GM18873 (cell line): ENCODE results near the gene LGR5.
"Not testable (repeated sequence)": the region's sequence is repeated elsewhere in the genome, so short reads cannot be mapped to it uniquely, and the experiment has no call there.

Source experiments
- ATAC-seq: cut with Tn5 transposase; IDR thresholded peaks from one replicate; pipeline ENCODE4 v1.9.1; 2021; ENCODE audit warnings: mild to moderate bottlenecking, moderate library complexity, moderate number of reproducible peaks; ENCODE audit not compliant: unreplicated experiment, low FRiP score

The LGR5 gene

GRCh38 chr12:71472441-71472911 lies 32.9 kb downstream of the LGR5 start:
- ATAC-seq = no peak

DNA sequence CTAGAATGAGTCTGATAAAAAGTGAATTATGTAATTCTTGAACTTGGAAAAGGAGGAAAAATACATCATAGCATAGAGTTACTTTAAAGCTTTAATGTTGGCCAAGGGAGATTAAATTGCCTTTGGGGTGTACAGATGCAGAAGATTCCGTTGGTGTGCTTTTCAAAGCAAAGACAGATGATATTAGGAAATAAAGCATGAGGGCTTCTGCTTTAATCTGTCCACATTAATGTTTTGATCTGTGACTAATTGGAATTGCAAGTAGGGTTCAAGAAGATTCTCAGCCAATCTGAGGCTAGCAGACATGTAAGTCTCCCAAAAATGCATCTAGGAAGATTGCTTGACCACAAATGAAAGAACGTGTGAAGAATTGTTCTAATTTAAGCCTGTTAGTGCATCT lies 35.2 kb downstream of the LGR5 start:
- no peak for ATAC-seq

DNA sequence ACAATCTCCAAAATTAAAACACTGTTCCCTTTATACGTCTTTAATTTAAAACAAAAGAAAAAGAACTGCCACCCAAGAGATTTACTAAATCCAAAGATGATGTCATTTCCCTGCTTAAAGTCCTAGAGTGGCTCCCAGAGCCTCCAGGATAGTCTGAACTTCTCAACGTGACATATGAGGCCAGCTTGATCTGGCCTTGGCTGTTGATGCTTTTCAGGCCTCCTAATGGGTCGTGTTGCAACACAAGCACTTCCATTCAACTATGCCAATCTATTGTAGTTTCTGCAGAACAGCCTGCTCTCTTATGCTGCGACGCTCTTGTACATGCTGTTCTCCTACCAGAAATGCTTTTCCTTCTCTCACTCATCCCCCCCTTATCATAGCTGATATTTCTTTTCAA lies 35.7 kb downstream of the LGR5 start:
- ATAC-seq = no peak

DNA sequence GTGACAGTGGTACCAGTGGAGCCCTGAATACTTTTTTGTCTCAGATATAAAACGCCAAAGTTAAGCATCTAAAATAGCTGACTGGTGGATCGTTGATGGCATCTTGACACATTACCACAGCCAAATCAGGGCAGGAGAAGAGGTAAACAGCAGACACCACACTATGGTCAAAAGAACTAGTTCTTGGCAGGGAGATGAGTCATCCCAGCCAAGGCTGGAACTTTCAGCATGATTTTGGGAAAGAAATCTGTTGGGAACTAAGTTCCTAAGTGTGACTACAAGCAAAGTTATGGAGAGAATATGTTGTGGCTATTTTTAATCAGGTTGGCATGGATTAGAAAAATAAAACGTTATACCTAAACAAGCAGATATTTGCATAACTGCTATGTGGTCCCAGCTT lies 36.9 kb downstream of the LGR5 start:
- ATAC-seq = no peak

GRCh38 chr12:71477609-71478008 lies 38.0 kb downstream of the LGR5 start:
- ATAC-seq = no peak

DNA sequence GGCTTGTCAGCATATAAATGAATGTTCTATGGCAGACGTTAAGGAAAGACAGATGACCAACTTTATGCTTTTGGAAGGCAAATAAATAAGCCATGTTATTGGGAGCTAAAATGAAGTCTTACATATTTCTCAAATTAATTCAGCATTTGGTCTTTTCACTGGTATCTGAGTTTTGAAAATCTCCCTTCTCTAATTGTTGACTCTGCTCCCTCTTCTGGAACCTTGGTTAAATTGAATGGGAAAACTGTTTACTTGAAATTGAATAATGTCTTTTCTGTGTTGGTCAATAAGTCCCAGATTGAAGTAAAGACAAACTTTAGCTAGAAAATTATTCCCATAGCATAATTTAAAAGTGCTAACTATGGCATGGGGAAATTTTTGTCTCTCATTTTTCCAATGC lies 38.7 kb downstream of the LGR5 start:
- no peak for ATAC-seq

GRCh38 chr12:71484272-71484905 lies 44.8 kb downstream of the LGR5 start:
- no peak for ATAC-seq

GRCh38 chr12:71490844-71491243 lies 51.2 kb downstream of the LGR5 start:
- ATAC-seq = not testable (repeated sequence)

DNA sequence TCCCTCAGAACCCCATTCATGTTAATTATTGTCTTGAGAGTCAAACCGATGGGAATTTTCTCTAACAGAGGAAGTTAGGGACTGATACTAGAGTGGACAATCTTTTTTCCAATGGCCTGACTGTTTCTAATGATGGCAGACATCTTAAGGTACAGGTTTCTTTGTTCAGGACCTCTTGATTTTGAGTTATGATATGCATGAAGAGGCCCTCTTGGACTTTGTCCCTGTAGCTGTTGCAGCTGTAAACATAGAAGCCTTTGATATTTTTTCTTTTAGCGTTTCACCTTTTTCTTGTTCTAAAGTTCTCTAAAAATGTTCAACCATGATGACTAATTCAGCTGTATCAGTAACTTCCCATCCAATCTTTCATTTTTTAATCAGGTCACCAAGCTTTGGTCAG lies 53.0 kb downstream of the LGR5 start:
- ATAC-seq = no peak

DNA sequence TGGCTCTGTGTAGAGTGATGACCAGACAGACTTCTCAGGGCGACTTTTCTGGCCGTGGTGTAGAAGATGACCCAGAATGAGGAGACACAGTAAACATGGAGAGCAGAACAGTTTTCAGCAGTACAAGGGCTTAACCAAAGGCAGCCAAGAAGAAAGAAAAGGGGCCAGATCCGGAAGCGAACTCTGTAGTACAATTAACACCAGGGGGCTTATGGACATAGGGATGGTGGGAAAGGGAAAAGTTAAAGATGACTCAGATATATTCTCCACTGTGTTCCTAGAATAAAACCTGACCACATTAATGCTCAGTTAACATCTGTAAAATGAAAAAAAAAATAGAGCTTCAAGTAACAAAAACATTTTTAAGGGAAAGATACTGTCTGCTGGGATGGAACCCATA lies 60.2 kb downstream of the LGR5 start:
- ATAC-seq = no peak

DNA sequence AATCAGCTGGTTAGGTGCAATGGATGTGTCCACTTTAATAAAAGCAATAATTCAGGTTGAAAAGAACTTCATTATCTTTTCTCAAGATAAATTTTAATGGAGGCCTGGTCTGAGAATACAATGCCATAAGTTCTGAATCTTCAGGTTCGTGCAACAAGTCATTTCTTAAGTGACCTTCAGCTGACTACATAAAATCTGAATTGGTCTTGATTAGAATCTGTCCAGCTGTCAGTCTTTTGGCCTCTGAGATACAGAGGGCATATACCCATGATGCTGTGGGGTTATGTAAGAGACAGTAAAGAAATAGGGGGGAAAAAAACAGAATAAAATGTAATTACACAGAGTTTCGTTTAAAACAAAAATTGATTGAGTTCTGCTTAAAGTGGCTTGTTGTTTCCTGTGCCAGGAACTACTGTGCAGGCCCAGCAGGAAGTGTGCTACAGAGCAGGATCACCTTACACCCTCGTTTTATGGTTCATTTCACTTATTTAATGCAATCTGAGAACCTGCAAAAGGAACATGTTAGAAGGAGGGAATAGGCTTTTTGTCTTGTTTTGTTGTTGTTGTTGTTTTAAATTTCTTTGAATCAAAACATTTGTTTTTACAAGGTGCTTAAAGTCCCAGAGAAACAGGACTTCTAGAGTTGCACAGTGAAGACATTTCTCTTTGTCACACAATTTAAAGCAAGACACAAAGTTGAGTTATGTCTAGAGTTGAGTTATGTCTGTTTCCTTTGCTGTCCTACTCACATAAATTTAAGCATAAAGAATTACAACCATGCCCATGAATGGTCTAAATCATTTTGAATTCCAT lies 64.2 kb downstream of the LGR5 start:
- ATAC-seq = no peak

DNA sequence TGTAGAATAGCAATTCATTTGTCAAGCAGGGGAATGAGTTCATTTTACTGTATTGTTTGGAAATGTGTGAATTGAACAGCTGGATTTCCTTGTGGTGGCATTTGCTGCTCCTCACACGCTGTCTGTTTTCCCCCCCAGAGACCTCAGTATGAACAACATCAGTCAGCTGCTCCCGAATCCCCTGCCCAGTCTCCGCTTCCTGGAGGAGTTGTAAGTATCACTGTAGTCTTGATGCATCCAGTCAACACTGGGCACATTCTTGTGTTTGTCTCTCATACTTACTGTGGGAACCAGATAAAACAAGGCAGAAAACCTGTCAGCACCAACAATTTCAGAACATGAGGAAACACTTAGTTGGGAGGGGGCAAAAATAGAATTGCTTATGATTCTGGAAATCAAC lies 64.9 kb downstream of the LGR5 start:
- ATAC-seq = no peak

GRCh38 chr12:71509705-71510104 lies 70.1 kb downstream of the LGR5 start:
- ATAC-seq = no peak

DNA sequence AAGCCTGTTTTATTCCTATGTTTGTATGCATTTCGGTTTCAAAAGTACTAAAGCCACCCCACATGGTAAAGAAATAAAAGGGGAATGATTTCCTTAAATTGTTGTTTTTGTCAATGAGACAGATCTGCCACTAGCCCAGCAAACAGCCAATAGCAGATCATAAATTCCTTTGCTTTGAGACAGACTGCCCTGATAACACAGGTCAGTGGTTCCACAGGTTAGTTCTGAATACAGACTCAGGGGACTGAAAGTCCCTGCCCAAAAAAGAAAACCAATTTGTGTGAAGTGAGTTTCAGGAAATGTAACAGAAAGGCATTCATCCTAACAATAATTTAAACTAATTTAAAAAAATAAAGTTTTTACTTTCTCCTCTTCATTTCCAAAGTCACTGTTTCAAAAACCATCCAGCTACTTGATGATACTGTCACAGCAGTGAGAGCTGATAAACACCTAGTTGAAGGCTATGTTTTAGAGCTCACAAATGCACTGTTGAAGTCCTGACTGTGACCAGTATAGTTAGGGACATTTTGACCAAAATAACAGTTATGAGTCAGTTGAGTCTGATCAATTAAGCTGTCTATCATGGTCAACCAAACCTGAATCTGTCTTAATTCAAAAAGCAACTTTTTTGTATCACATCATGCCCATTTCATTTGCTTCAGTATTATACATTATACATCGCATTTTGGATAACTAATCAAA lies 77.7 kb downstream of the LGR5 start:
- ATAC-seq = no peak

- no peak for ATAC-seq
Observed at GRCh38 chr12:71521125-71521524, 81.5 kb downstream of the LGR5 start.

- no peak for ATAC-seq
Observed at GRCh38 chr12:71524626-71525025, 85.0 kb downstream of the LGR5 start.

DNA sequence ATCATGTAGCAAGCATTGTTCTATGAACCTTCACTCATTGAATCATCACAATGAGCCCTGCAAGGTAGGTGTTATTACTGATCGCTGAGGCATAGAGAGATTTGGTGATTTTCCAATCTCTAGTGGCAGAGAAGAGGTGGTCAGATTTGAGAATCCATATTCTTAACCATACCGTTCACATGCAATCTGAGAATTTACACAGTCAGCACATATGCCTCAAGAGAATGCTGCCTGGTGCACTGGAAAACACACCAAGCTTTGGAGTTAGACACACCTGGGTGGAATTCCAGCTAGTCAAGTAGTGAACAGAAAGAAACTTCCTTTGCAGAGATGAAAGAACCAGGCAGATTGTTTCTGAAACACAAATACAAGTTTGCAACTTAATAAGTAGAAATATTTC lies 94.1 kb downstream of the LGR5 start:
- ATAC-seq = no peak

DNA sequence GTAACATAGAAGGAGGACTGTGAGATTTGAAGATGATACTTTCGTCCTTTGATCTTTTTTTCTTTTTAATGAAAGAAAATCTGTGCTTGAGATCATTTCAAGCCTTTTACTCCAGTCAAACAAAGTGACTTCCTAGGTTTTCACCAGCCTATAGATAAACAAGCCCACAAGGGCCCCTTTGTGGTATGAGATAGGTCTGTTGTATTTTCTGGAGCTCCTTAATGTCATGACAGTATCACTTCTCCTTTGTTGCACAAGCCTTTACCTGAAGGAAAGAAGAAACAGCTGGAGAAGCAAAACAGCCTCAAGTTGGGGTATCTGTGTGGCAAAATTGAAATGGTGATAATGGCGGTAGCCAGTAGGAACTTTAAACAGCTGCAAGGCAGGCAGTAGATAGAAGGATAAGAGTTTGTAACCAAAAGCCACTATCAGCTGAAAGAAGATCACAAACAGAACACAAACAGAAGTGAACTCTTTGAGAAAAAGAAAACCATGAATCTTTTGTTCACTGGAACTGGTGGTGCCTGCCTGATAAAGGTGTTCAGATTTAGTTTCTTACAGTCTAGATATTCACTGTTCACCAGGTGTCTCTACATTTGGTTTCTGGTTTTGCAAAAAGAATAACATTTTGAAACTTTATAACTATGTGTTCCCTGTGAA lies 96.8 kb downstream of the LGR5 start:
- ATAC-seq = no peak

DNA sequence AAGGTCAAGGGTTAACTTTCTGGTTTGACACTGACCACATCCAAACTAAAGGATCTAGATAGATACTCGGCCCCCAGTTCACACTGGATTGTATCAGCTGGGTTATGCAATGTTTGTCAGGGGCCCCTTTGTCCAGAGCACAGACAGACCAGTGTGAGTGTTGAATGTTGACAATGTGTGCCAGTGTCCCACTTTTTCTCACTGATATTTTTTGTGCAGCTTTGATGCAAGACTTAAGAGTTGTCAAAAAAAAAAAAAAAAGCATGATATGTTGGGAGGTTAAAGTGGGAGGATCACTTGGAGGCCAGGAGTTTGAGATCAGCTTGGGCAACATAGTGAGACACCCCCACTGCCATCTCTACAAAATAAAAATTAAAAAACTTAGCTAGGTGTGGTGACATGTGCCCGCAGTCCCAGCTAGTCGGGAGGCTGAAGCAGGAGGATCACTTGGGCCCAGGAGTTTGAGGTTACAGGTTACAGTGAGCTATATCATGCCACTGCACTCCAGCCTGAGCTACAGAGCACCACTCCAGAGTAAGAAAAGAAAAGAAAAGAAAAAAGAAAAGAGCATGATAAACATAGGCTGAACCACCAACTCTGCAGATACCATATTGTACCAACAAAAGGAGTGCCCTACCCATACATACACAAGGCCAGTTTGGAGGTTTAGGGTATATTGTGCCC lies 97.5 kb downstream of the LGR5 start:
- no peak for ATAC-seq

- ATAC-seq = no peak
Observed at GRCh38 chr12:71538807-71539206, 99.2 kb downstream of the LGR5 start.
